ENCODE results near the gene STEAP1B.

DNA sequence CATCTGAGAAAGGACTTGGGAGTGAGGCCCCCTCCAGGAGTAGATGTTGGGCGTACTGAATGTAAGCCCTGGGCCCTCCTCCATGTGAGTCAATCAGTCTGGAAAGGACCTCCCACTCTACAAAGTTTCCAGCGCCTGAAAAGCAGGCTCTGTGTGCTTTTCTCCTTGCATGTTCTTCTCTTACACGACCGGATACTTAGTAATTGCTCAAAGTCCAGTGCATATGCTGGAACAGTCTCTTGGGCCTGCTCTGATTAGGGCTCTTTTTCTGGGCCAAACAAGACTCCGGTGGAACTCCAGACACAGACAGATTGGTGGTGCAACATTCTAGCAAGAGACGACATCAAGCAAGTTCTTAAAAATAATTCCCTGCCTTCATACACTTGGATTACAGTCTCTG, 104.8 kb downstream of the STEAP1B start:
- TF ChIP-seq, protein P1, sequence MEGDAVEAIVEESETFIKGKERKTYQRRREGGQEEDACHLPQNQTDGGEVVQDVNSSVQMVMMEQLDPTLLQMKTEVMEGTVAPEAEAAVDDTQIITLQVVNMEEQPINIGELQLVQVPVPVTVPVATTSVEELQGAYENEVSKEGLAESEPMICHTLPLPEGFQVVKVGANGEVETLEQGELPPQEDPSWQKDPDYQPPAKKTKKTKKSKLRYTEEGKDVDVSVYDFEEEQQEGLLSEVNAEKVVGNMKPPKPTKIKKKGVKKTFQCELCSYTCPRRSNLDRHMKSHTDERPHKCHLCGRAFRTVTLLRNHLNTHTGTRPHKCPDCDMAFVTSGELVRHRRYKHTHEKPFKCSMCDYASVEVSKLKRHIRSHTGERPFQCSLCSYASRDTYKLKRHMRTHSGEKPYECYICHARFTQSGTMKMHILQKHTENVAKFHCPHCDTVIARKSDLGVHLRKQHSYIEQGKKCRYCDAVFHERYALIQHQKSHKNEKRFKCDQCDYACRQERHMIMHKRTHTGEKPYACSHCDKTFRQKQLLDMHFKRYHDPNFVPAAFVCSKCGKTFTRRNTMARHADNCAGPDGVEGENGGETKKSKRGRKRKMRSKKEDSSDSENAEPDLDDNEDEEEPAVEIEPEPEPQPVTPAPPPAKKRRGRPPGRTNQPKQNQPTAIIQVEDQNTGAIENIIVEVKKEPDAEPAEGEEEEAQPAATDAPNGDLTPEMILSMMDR (IDR thresholded peaks at IDR 0.05): no peak
- no peak for TF ChIP-seq POLR2AphosphoS5 (IDR thresholded peaks at IDR 0.05)
